Caki2 (cell line): ENCODE results near the gene EXD1. TPM values are rescaled to one million over a fixed set of nuclear protein-coding genes. Genes with fewer than 3 reads are reported as not detected.
A peak's percentile ranks its signal among the peaks of the same experiment; 100 is the strongest.
"Not testable (repeated sequence)": the region's sequence is repeated elsewhere in the genome, so short reads cannot be mapped to it uniquely, and the experiment has no call there.

Experiments used
- DNase-seq: peaks from one replicate; pipeline ENCODE4 v3.0.0-alpha.2; 2015; ENCODE audit warnings: low read depth
- in situ Hi-C: cut with HindIII; loops from 2 replicates; pipeline ENCODE4 v1.10.0; 2016; ENCODE audit warnings: low sequenced_read_pairs, low pct_unique_long_range_greater_than_20kb, mixed read lengths
- total RNA-seq: library from RNA; depleted of rRNA; stranded (reverse); fragments of >200 nt; shearing (Covaris generic); gene quantifications from 2 replicates; pipeline ENCODE4 v1.2.3, GENCODE V29; 2014; ENCODE audit warnings: low replicate concordance; rRNA removed

The EXD1 gene
- not detected in 2 replicates for total RNA-seq

- in situ Hi-C loops = no loop called here
- DNase-seq = peak; percentile 97
These were observed at the start of gene EXD1, which contains the start of gene CHP1 for GRCh38 chr15:41230650-41231421. Gene EXD1, minus strand, starts transcription at chr15:41230757. Its CDS starts 4,182 bp downstream, at chr15:41226575. Gene CHP1, plus strand, starts transcription at chr15:41231268. Its CDS starts 115 bp downstream, at chr15:41231383.

- in situ Hi-C loops = no loop called here
- no peak for DNase-seq
These were observed 49.2 kb upstream of the EXD1 start for GRCh38 chr15:41279535-41280283.

GRCh38 chr15:41278319-41278718 is 47.8 kb upstream of the EXD1 start:
- in situ Hi-C loops = no loop called here
- DNase-seq = no peak

- in situ Hi-C loops = no loop called here
- DNase-seq = peak; percentile 51
These were observed 46.3 kb upstream of the EXD1 start for GRCh38 chr15:41276831-41277230.

GRCh38 chr15:41269887-41270286 is 39.3 kb upstream of the EXD1 start:
- DNase-seq = no peak
- in situ Hi-C loops = no loop called here

- no peak for DNase-seq
- in situ Hi-C loops = no loop called here
These were observed 33.4 kb upstream of the EXD1 start for GRCh38 chr15:41263891-41264351.

- no peak for DNase-seq
- in situ Hi-C loops = no loop called here
These were observed 32.0 kb upstream of the EXD1 start for GRCh38 chr15:41262571-41262970.

GRCh38 chr15:41260924-41261323 is 30.4 kb upstream of the EXD1 start:
- in situ Hi-C loops = not testable (repeated sequence)

GRCh38 chr15:41259546-41260189 is 29.1 kb upstream of the EXD1 start:
- in situ Hi-C loops = no loop called here
- DNase-seq = no peak

More at GRCh38 chr15:41260924-41261323, 30.4 kb upstream of the EXD1 start:
- not testable (repeated sequence) for DNase-seq

GRCh38 chr15:41258750-41259471 is 28.4 kb upstream of the EXD1 start:
- in situ Hi-C loops = no loop called here
- peak; percentile 87 for DNase-seq

- in situ Hi-C loops = no loop called here
- DNase-seq = peak; percentile 86
These were observed 26.1 kb upstream of the EXD1 start for GRCh38 chr15:41256577-41257038.

- no peak for DNase-seq
- in situ Hi-C loops = no loop called here
These were observed 25.5 kb upstream of the EXD1 start for GRCh38 chr15:41256103-41256502.

- no peak for DNase-seq
- in situ Hi-C loops = no loop called here
These were observed 24.0 kb upstream of the EXD1 start for GRCh38 chr15:41254560-41254959.

GRCh38 chr15:41251411-41251810 is 20.9 kb upstream of the EXD1 start:
- no peak for DNase-seq
- in situ Hi-C loops = no loop called here

GRCh38 chr15:41250745-41251144 is 20.2 kb upstream of the EXD1 start:
- DNase-seq, in situ Hi-C loops: not testable (repeated sequence)

GRCh38 chr15:41241221-41241964 is 10.8 kb upstream of the EXD1 start:
- no peak for DNase-seq
- in situ Hi-C loops = no loop called here

GRCh38 chr15:41238100-41238499 is 7.5 kb upstream of the EXD1 start:
- in situ Hi-C loops = no loop called here
- no peak for DNase-seq
